LNCaP clone FGC (cell line): ENCODE data around the gene ZSWIM1.

Source experiments
- DNase-seq: peaks from one replicate; pipeline ENCODE4 v3.0.0-alpha.2; 2011; ENCODE audit warnings: low read depth
- H3K4me3 ChIP-seq: 2 replicates; pipeline ENCODE4 v1.5.1; 2011; ENCODE audit warnings: mild to moderate bottlenecking, low read depth, low read length, control low read depth
- TF ChIP-seq, protein P1 (sequence below): IDR thresholded peaks from 2 replicates; pipeline ENCODE4 v1.5.1; 2012; ENCODE audit warnings: mild to moderate bottlenecking; ENCODE audit not compliant: control insufficient read depth, insufficient read depth; ENCODE audit errors: extremely low read depth

Gene ZSWIM1

DNA sequence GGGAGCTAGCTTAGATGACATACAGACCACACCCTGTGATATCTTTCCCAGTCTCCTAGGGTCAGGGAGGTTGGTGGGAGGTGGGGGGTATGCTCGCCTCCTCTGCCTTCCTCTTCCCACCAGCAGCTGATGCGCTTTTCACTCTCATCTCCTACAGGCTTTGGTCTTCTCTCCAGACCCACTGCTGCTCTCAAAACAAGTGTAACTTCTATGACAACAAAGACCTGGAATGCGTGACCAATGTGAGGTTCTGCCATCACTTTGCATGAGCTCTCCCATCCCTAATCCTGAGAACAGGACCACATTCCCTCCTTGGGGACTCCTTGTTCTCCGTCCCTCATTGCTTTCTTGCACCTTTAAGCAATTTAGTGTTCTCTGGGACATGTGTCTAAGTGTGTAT, 12.8 kb downstream of the ZSWIM1 start:
- no peak overlapping the region for H3K4me3 ChIP-seq
- TF ChIP-seq, protein P1, sequence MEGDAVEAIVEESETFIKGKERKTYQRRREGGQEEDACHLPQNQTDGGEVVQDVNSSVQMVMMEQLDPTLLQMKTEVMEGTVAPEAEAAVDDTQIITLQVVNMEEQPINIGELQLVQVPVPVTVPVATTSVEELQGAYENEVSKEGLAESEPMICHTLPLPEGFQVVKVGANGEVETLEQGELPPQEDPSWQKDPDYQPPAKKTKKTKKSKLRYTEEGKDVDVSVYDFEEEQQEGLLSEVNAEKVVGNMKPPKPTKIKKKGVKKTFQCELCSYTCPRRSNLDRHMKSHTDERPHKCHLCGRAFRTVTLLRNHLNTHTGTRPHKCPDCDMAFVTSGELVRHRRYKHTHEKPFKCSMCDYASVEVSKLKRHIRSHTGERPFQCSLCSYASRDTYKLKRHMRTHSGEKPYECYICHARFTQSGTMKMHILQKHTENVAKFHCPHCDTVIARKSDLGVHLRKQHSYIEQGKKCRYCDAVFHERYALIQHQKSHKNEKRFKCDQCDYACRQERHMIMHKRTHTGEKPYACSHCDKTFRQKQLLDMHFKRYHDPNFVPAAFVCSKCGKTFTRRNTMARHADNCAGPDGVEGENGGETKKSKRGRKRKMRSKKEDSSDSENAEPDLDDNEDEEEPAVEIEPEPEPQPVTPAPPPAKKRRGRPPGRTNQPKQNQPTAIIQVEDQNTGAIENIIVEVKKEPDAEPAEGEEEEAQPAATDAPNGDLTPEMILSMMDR: no peak
- DNase-seq: no peak

- no peak overlapping the region for H3K4me3 ChIP-seq
- TF ChIP-seq, protein P1: no peak
- no peak for DNase-seq
These were observed 13.8 kb downstream of the ZSWIM1 start for GRCh38 chr20:45894797-45895196.

DNA sequence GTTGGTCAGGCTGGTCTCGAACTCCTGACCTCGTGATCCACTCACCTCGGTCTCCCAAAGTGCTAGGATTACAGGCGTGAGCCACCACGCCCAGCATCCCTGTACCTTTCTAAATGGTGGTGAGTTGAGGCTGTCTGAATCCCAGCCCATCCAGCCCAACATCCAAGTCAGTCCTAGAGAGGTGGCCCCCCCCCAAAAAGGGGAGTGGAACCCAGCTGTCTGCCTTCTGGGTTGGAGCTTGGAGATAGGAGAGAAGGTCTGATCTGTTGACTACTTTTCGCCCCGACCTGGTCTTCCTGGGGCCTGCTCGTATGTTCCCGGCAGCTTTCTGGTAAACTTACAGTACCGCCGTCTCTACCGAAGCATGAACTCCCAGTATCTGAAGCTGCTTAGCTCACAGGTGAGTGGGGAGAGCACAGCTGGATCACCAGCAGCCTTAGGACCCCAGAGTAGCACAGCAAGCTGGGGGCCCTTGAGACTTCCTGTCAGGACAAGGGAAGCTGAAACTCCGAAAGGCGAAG, 15.7 kb downstream of the ZSWIM1 start:
- TF ChIP-seq, protein P1: no peak
- DNase-seq: no peak

DNA sequence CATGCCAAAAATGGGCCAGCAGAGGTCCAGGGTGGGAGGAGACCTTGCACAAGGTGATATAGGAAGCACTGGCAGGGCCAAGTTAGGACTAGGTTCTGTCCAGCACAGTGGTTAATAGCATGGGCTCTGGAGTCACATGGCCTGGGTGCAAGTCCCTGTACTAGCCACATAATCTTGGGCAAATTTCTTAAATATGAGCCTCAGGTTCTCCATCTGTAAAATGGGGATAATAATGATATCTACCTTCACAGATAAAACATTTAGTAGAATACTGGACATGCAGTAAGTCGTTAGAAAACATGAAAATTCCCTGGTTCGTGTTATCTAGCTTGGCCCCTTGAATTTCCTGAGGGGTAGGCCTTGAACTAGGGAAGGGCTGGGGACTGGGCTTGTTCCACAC, 16.3 kb downstream of the ZSWIM1 start:
- H3K4me3 ChIP-seq: no peak overlapping the region
- DNase-seq: no peak
- TF ChIP-seq, protein P1: no peak

More for the DNA sequence above, 15.7 kb downstream of the ZSWIM1 start:
- no peak overlapping the region for H3K4me3 ChIP-seq

- TF ChIP-seq, protein P1: no peak
- no peak for DNase-seq
- H3K4me3 ChIP-seq: no peak overlapping the region
These were observed 16.7 kb downstream of the ZSWIM1 start for GRCh38 chr20:45897692-45898091.

- DNase-seq: no peak
- no peak overlapping the region for H3K4me3 ChIP-seq
- TF ChIP-seq, protein P1: no peak
These were observed 17.3 kb downstream of the ZSWIM1 start for GRCh38 chr20:45898285-45898684.
